HG02798 (cell line): ENCODE results near the gene GTF3C5.
"Not testable (repeated sequence)": the region's sequence is repeated elsewhere in the genome, so short reads cannot be mapped to it uniquely, and the experiment has no call there.

ENCODE experiments used
- ATAC-seq: cut with Tn5 transposase; IDR thresholded peaks from one replicate; pipeline ENCODE4 v1.9.1; 2021; ENCODE audit warnings: mild to moderate bottlenecking; ENCODE audit not compliant: unreplicated experiment, poor library complexity

GTF3C5 gene

GRCh38 chr9:133026426-133026825 lies 4.4 kb upstream of the GTF3C5 start:
- ATAC-seq, result no peak

- no peak for ATAC-seq
Measured at GRCh38 chr9:133027134-133027533, 3.7 kb upstream of the GTF3C5 start.

- ATAC-seq, result no peak
Measured at GRCh38 chr9:133028221-133028620, 2.6 kb upstream of the GTF3C5 start.

- no peak for ATAC-seq
Measured at GRCh38 chr9:133029994-133030316, 842 bp upstream of the GTF3C5 start.

- ATAC-seq, result no peak
Measured at GRCh38 chr9:133031130-133031422, 279 bp downstream of the GTF3C5 start.

- ATAC-seq, result no peak
Measured at GRCh38 chr9:133031496-133031911, 707 bp downstream of the GTF3C5 start.

GRCh38 chr9:133032171-133032570 lies 1.4 kb downstream of the GTF3C5 start:
- no peak for ATAC-seq

GRCh38 chr9:133035669-133036068 lies 4.9 kb downstream of the GTF3C5 start:
- ATAC-seq, result no peak

GRCh38 chr9:133037775-133038515 lies 7.1 kb downstream of the GTF3C5 start:
- ATAC-seq, result no peak

- ATAC-seq, result not testable (repeated sequence)
Measured at GRCh38 chr9:133040892-133041479, 10.2 kb downstream of the GTF3C5 start.

- ATAC-seq, result no peak
Measured at GRCh38 chr9:133041958-133042357, 11.2 kb downstream of the GTF3C5 start.

GRCh38 chr9:133042676-133043075 lies 11.9 kb downstream of the GTF3C5 start:
- ATAC-seq, result no peak

GRCh38 chr9:133043449-133044035 lies 12.7 kb downstream of the GTF3C5 start:
- no peak for ATAC-seq

- no peak for ATAC-seq
Measured at GRCh38 chr9:133044125-133044524, 13.3 kb downstream of the GTF3C5 start.

- ATAC-seq, result no peak
Measured at GRCh38 chr9:133044661-133045060, 13.9 kb downstream of the GTF3C5 start.

- no peak for ATAC-seq
Measured at GRCh38 chr9:133045132-133045531, 14.3 kb downstream of the GTF3C5 start.

GRCh38 chr9:133046196-133046899 lies 15.6 kb downstream of the GTF3C5 start:
- ATAC-seq, result no peak

GRCh38 chr9:133046900-133047295 lies 16.1 kb downstream of the GTF3C5 start:
- no peak for ATAC-seq

- ATAC-seq, result no peak
Measured at GRCh38 chr9:133048595-133048994, 17.8 kb downstream of the GTF3C5 start.

- ATAC-seq, result no peak
Measured at GRCh38 chr9:133049043-133049442, 18.2 kb downstream of the GTF3C5 start.

- no peak for ATAC-seq
Measured at GRCh38 chr9:133050142-133050541, 19.3 kb downstream of the GTF3C5 start.
